T-helper 2 cell treated with Interferon-gamma antibody and Interleukin-4, amounts not matched to agents 100 ng/mL and 5 ng/mL, for 36 hours (primary cell): ENCODE results near the gene KRT3. TPM values are rescaled to one million over a fixed set of nuclear protein-coding genes. Genes with fewer than 3 reads are reported as not detected.

Source experiments
- intact Hi-C: fragments of 100-400 bp; cut with micrococcal nuclease; formaldehyde crosslinking; loops from one replicate; pipeline ENCODE4 v1.15.1; 2023
- total RNA-seq: library from RNA; stranded (reverse); gene quantifications from 2 replicates; pipeline ENCODE4 v1.2.3, GENCODE V29; 2022

Gene KRT3
- total RNA-seq, 1 donor from 2014 or later, result not detected

DNA sequence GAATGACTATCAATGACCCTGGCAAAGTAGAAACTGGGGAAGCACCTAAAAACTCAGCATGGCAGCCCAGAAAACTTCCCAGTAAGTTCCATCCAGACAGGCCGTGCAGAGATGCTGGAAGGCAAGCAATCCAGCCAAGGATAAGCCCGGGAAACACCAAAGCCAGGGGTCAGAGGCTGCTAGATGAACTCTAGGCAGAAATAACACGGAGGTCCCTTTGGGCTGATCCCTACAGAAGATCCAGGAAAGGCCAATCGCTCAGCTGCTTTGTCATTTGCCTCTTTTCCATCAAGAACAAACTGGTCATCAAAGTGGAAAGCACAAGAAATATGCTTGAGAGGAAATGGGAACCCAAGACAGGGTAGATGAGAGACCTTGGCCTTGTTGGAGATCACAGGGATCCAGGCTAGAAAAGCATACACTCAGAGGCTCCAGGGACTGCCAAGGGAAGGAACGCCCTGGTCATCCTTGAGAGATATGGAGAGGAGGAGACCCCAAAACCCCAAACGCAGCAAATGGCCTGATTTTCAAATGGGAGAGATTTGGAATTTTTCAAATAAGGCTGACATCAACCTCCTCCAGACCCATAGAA lies 31.7 kb upstream of the KRT3 start:
- intact Hi-C loops, result no loop called here

DNA sequence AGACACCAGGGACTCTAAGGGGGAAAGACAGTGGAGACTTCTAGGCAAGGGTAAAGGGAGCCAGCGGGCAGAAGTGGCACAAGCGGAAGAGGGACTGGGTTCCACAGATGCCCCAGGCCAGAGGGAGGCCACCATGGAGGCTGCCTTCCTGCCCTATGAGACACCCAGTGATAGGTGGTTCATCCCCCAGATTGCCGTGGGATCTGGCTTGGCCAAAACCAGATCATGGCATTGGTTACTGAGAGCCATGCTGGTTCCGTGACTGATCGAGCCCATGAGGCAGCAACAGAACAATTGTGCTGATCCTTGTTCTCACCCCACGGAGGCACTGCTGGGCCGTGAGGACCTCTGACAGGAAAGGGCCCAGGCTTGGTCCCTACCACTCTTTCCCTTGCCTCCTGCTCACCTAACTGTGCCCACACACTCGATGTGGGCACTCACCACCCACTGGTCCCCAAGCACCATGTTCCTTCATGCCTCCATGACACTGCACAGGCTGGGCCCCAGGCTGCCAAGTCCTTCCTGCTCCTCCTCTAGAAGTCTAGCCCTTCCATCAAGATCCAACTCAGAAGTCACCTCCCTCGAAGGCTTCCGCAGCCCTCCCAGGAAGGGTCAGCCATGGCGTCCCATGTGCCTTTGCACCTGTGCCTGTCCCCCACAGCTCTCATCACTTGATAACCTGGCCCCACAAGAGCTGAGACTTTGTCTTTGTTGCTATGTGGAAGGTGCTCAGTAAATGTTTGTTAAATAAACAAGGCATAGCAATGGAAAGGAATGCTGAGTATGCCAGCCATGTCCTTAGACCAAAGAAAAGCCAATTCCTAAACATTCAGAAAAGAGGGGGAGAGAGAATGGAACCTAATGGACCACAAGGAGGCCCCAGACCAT lies 30.9 kb upstream of the KRT3 start:
- intact Hi-C loops, result no loop called here

DNA sequence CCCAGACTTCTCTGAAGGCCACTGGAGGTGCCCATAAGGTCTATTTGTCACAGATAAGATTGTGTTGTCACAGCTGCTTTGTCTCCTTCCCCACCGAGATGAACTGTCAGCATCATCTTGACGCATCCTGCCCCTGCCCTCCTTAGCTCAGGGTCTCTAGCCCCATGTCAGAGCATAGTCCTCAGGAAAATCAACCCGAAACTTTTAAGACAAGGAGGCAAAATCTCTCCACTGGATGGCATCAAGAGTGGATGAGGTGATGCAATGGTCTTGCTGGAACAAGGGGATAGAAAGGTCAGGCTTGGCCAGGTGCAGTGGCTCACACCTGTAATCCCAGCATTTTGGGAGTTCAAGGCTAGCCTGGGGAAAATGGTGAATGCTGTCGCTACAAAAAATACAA lies 30.0 kb upstream of the KRT3 start:
- intact Hi-C loops, result no loop called here

DNA sequence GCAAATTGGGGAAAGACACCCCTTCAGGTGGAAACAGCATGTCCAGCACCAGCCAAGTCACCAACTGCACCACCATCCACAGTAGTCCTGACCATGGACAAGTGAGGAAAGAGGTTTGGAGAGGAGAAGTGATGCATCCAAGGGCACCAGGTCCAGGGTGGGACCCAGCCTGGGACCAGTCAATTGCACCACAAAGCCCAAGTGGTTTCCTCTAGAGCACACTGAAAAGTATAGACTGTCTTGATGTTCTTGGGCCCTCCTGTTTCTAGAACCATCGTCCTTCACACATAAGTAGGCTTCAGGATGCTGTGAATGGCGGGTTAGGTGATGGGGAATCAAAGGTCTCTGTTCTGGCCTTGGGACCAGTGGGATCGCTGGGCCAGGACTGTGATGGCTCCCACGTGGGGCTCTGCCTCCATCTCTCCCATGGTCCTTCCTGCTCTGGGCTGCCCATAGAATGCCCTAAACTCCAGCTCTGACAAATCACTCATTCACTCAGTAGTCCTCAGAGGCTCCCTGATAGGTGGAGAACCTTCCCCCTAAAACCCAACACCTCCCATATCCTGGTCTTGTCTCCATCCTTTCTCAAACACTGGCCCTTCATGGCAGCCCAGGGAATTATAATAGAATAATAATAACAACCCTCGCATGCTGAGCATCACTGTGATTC lies 29.0 kb upstream of the KRT3 start:
- intact Hi-C loops, result no loop called here

DNA sequence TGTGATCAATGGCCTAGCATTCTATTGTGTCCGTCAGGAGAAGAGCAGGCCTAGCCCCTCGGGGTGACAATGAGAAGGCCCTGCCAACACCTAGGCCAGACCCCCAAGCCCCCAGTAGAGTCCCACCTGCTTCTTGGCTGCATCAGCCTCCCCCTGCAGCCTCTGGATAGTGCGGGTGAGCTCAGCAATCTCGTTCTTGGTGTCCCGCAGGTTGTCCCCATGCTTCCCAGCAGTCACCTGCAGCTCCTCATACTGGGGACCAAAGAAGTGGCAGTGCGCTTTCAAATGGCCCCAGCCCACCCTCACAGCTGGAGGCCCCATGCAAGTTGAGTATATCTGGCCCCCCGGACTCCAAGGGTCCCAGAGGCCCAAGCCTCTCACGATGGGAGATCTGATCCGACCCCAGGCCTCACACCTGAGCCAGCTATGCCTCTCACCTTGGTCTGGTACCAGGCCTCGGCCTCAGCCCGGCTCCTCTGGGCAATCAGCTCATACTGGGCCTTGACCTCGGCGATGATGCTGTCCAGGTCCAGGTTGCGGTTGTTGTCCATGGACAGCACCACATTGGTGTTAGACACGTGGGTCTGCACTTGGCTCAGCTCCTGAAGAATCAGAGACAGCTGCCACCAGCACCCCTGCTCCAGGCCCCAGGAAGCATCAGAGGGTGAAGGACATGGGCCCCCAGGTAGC lies 28.0 kb upstream of the KRT3 start:
- intact Hi-C loops, result no loop called here

DNA sequence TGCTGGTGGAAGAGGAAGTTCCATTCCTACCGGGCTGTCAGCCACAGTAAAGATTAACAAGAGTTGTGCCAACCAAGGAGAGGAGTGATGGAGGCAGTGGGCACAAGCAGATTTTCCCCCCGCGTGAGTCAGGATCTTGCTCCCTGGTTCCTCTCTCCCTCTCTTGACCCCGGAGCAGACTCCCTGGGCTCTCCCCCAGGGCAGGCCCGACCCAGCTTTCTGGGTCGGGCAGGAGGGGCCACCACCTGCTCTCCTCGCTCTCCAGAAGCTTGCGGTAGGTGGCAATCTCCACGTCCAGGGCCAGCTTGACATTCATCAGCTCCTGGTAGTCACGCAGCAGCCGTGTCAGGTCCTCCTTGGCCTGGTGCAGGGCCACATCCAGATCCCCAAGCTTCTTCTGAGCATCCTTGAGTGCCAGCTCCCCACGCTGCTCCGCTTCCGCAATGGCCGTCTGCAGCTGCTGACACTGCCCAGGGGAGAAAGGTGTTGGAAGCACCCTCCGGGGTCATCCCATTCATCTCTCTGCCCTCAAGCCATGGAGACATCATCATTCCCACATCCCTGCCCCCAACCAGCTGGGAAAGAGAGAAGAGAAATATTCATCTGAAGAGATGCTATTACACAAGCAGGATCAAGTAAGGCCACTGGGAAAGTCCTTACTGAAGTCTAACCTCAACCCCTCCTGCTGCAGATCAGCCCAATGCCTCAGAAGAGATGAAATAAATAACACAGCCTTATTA lies 27.0 kb upstream of the KRT3 start:
- intact Hi-C loops, result no loop called here

DNA sequence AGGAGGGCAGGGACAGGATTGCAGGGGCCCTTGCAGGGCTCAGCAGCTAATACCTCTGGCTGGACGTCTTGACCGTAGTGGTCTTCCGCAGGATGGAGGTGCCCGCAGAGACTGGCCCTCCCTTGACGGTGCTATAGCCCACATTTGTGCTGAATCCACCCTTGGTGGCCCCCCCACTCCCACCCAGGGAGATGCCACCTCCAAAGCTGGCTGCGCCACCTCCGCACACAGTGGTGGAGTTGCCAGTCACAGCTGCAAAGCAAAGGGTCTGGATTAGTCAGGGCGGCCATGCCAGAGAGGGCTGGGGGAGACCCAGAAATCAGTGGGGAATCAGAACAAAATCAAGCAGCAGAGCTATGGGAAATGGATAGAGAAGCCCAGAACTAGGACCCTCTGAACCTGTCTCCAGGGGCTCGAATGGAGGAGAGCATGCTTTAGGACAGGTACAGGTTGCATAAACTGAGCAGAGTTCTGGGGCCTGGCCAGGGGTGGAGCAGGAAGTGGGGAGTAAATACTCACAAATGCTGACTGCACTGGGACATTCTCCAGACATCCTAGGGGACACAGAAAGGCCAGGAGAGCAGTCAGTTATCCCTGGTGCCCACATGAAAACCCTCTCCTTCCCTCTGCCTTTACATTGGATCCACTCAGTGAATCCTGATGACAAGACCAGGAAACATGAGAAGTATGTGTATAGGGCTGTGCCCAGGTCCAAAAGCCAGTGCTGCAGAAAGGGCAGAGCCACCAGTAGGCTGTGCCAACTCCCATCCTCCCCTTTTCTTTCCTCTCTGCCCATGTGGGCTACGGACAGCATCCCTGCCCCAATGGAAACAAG lies 26.1 kb upstream of the KRT3 start:
- intact Hi-C loops, result no loop called here

DNA sequence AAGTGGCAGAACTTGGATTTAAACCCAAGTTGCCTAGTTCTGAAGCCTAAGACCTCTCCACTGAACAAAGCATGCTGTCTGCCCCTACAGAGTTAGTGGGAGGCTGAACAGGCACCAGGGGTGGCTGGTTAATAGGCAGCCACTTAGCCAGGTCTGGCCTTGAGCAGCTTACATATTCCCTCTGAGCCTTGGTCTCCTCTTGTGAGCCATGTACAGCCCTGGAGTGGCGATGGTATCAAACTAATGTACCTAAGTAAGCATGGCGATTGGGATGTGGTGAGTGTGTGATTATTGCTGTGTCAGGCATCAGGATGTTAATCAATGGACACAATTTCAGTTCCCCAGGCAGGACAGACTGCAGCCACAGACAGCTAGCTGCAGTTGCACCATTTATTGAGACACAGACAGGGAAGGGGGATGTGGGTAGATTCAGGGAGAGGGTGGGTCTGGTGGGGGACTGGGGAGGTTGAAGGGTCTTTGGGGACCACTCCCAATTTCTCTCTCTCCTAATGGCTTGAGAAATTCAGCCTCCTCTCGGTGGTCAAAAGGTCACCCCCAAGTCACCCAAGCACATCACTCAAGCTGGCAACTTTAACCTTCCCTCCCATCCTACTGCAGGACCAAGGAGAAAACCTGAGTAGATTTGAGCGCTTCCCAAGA lies 25.3 kb upstream of the KRT3 start:
- intact Hi-C loops, result no loop called here

DNA sequence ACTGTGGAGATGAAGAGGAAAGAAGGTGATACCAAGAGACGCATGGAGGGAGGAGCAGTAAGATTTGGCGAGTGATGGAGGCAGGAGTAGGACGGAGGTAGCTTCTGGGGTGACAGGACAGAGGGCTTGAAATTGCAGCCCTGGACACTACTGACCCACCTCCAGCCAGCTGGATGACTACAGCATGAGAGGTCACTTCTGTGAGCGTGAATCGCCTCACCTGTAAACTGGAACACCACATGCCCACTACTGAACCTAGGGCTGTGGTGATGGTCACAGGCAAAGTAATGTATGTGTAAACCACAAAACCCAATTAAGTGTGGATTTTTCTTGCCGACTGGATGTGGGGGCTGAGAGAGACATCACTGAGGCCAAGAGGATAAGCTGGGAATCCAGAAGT lies 24.6 kb upstream of the KRT3 start:
- intact Hi-C loops, result no loop called here

DNA sequence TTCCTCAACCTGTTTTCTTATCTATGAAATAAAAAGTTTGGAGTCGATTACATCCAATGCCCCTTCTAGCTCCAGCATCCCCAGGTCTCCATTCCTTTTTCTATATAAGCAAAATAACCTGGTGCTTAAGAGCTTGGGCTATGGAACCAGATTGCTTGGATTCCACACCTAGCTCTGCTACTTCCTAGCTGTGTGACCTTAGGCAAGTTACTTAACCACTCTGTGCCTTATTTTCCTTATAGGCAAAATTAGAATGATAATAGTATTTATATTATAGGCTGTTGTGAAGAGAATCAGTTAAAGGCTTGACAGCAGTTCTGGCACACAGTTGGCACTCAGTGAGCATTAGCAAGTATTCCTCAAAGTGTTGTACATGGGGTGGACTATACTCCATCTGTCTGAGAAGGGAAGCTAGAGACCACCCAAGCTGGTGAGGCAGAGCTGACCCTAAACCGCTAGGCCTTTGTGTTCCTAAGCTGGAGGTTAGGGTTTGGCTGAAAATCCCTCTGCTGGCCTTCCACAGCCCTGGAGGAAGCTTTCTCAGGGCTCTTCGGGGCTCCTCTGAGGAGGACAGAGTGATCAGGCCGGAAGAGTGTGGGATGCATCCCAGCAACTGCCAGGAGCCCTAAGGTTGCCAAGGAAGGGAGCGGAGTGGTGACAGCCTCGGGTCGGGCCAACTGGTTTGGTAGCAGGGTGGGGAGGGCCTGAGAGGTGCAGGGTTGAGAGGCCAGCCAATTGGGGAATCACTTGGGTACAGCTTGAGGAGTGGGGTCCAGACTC lies 24.0 kb upstream of the KRT3 start:
- intact Hi-C loops, result no loop called here

DNA sequence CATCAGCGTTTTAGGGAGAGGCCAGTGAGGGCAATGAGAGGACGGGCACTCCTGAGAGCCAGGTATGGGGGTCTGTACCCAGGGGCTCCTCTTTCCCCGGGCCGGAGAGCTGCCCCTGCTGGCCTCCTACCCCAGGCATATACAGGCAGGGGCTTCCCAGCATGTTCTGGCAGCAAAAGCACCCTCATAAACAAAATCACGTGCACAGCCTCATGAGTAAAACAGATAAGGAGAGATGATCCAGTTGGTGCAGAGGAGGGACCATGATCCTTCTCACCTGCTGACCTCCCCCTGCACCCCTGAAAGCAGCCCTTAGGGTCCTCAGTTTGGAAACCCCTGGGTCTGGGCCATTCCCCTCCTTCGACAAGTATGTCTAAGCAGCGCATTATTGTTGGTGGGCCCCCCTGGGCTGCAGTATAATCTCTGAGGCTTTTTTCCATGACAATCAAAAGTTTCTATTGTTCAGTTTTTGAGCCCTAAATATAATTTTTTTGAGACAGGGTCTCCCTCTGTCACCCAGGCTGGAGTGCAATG lies 23.0 kb upstream of the KRT3 start:
- intact Hi-C loops, result no loop called here

DNA sequence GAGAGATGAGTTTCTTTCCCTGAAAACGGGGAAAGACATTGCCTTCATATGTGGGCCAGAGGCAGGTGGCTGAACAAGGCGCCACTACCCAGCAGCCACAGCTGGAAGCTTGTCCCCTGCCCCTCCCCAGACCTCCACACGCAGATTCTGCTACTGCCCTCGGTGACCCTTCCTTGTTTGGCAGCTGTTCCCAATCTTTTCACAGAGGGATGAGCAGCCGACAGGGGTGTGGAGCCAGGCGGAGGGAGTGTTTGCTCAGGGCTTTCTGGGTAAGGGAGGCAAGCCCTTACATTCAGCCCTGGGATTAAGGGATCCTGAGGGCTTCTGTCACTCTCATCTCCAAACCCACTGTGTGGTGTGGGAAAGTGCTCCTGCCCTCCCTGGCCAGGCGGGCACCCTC lies 22.5 kb upstream of the KRT3 start:
- intact Hi-C loops, result no loop called here

DNA sequence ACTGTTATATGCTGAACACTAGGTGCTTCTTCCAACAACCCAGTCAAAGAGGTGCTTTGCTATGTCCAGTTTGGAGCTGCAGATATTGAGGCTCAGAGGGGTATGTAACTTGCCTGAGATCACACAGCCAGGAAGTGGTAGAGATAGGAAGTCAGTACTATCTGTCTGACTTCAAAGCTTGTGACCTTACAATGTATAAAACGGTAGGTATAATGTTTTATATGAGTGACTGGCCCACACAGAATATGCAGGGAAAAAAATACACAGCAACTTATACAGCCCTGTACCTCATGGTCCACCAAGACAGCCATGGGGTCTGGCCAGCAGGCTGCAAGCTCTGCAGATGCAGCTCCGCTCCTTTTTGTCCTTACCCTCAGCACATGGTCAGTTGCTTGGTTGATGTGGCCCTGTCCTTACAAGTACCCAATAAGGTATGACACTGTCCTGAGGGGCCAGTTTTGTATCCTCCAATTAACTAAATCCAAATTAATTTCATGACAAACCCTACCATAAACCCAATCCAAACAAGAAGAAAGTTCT lies 21.9 kb upstream of the KRT3 start:
- intact Hi-C loops, result no loop called here

DNA sequence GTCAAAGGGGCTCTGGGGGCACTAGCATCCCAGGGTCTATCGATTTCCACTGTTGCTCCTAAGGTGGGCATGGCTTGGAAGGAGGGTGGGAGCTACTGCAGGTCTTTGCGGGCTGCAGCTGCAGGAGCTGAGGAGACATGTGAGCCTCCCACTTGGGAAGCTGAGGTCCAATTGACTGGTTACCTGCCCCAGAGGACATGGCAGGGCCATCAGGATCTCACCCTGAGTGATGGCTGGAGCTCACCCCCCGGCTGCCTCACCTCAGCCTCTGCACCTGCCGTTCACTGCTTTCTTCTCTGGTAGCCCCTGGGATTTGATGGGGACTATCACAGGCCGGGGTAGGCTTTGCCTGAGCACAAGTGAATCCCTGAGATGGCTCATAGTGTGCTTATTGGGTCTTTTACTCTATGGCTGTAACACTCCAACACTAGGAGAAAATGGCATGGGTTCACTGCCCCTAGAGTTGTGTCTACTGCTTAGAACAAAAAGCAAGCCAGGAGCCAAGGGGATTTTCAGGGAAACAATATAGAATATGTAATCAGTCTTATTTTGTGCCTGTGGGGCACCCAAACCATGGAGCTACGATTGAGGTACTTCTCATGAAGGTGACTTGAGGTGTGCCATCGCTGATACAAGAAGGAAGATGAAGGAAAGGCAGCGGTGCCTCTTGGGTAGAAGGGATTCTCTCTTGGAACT lies 21.2 kb upstream of the KRT3 start:
- intact Hi-C loops, result no loop called here

DNA sequence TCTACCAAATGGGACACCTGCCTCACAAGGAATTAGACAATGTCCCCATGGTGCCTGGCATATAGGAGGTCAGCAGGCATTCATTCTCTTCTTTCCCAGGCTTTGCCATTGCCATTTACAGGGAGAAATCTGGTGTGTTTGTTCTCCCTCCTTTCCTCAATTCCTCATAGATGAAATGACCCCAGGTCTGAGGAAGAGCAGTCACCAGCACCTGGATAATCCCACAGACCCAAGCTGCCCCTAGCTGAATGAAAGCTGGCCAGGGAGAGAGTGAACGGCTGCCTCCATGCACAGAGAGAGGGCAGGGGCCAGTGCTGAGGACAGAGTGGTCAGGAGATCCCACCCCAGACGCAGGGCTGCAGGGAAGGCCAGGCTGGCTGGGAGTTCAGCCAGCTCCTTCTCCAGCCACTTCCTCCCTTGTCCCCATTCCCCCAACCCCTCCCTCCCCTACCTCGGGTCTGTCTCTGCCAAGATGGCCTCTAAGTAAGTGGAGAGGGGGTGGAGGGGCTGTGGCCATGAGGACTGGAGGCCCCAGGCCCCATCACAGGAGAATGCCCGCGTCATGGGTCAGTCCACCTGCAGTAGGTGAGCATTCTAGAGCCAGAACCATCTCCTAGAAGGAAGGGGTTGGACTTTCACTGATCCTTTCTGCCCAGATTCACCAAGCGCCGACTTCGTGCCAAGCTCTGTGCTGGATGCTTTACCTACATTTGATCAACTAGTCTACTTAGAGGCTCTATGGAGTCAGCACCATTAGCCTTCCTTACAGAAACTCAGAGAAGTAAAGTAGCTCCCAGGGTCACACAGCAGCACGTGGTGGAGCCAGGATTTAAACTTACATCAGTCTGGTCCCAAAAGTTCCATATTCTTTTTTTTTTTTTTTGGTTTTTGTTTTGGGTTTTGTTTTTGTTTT lies 20.0 kb upstream of the KRT3 start:
- intact Hi-C loops, result no loop called here

DNA sequence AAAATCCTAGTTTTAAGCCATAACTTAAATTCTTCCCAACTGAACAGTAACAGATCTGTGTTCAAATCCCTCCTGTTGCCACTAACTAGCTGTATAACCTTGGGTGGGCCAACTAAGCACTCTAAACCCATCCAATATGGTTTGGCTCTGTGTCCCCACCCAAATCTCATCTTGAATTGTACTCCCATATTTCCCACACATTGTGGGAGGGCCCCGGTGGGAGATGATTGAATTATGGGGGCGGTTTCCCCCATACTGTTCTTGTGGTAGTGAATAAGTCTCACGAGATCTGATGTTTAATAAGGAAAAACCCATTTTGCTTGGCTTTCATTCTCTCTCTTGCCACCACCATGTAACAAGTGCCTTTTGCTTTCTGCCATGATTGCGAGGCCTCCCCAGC lies 19.2 kb upstream of the KRT3 start:
- intact Hi-C loops, result no loop called here

DNA sequence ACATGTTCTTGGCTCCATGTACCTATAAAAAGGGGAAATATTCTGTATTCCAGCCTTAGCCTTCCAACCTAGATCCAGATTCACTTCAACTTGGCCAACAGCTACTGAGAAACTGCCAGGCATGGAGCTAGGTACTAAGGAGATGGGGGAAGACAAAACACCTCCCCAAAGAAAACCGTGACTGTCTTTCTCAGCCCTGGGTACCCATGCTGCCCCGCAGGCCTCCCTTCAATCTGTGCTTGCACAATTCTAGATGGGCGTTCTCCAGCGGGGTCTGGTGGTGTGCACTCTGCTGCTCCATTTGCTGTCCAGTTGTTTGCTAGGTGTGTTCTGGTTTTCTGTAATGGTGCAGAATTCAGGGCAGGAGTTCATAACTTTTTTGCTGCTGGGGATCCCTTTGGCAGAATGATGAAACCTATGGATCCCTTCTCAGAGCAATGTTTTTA lies 18.8 kb upstream of the KRT3 start:
- intact Hi-C loops, result no loop called here
